ENCODE data around the gene EPHB2.

GRCh38 chr1:22833699-22834098 lies 123.1 kb downstream of the EPHB2 start:
- no peak for TF ChIP-seq FOXP2 (optimal IDR thresholded peaks at IDR 0.05; ENCODE audit: borderline replicate concordance, extremely low read depth, extremely low read length, insufficient read depth)
- no peak for TF ChIP-seq SIN3A (IDR thresholded peaks at IDR 0.05; ENCODE audit: borderline replicate concordance, insufficient read depth, low read length)
- no peak for TF ChIP-seq POLR2AphosphoS5 (IDR thresholded peaks at IDR 0.05; ENCODE audit: low read depth, low read length)
- TF ChIP-seq TAF1 (IDR thresholded peaks at IDR 0.05; ENCODE audit: borderline replicate concordance, insufficient read depth, low read length), result no peak

Measured in PFSK-1 (cell line).